LNCaP clone FGC (cell line): ENCODE results near the gene FILIP1L.

ENCODE experiments used
- DNase-seq: peaks from one replicate; pipeline ENCODE4 v3.0.0-alpha.2; 2011; ENCODE audit warnings: low read depth
- H3K4me3 ChIP-seq: 2 replicates; pipeline ENCODE4 v1.5.1; 2011; ENCODE audit warnings: mild to moderate bottlenecking, low read depth, low read length, control low read depth
- CTCF ChIP-seq: IDR thresholded peaks from 2 replicates; pipeline ENCODE4 v1.5.1; 2012; ENCODE audit warnings: mild to moderate bottlenecking; ENCODE audit not compliant: control insufficient read depth, insufficient read depth; ENCODE audit errors: extremely low read depth

The FILIP1L gene

GRCh38 chr3:100120012-100120411 is 5.7 kb upstream of the FILIP1L start:
- no peak for TF ChIP-seq CTCF
- H3K4me3 ChIP-seq = no peak overlapping the region
- DNase-seq = no peak

GRCh38 chr3:100117093-100117492 is 2.8 kb upstream of the FILIP1L start:
- no peak overlapping the region for H3K4me3 ChIP-seq
- DNase-seq = no peak
- no peak for TF ChIP-seq CTCF

GRCh38 chr3:100113723-100114412 is 433 bp downstream of the FILIP1L start:
- DNase-seq = no peak
- no peak for TF ChIP-seq CTCF
- H3K4me3 ChIP-seq = no peak overlapping the region

GRCh38 chr3:100111728-100112127 is 2.6 kb downstream of the FILIP1L start:
- TF ChIP-seq CTCF = no peak

GRCh38 chr3:100110162-100110561 is 4.1 kb downstream of the FILIP1L start:
- DNase-seq = no peak
- TF ChIP-seq CTCF = no peak
- no peak overlapping the region for H3K4me3 ChIP-seq

More at GRCh38 chr3:100111728-100112127, 2.6 kb downstream of the FILIP1L start:
- no peak overlapping the region for H3K4me3 ChIP-seq
- no peak for DNase-seq

GRCh38 chr3:100108464-100109079 is 5.7 kb downstream of the FILIP1L start:
- TF ChIP-seq CTCF = no peak
- H3K4me3 ChIP-seq = no peak overlapping the region
- no peak for DNase-seq
